ENCODE results near the gene STING1. TPM values are rescaled to one million over a fixed set of nuclear protein-coding genes. Genes with fewer than 3 reads are reported as not detected.

Gene STING1
- total RNA-seq, 1 donor from 2014 or later, result 0.07 TPM

GRCh38 chr5:139439013-139439903 lies 43.3 kb downstream of the STING1 start, which contains the start of gene DNAJC18:
Gene DNAJC18 (minus strand): TSS chr5:139439525. CDS start chr5:139439445, 80 bp downstream.
- Mint-ChIP-seq H3K4me1 (peaks cover 28% of the 10 kb centered on the region), H3K27me3 (ENCODE audit: insufficient read depth, low read depth) (peaks cover 9% of the 10 kb centered on the region), H3K4me3 (peak within 1 kb of the TSS; percentile 98), H3K36me3 (peaks cover 6% of the 10 kb centered on the region), H3K27ac (peak within 1 kb of the TSS; percentile 98), H3K9me3 (no peaks in the 10 kb centered on the region)
- no peaks in the 10 kb centered on the region for H3K27me3 ChIP-seq
- H3K9me3 ChIP-seq (ENCODE audit: low read depth), result no peaks in the 10 kb centered on the region
- H3K4me1 ChIP-seq, result peaks cover 11% of the 10 kb centered on the region
- peaks cover 9% of the 10 kb centered on the region for H3F3A ChIP-seq (ENCODE audit: low read depth)
- peak within 1 kb of the TSS; percentile 56 for H3K9ac ChIP-seq
- peaks cover 4% of the 10 kb centered on the region for H3K36me3 ChIP-seq
- H3K4me2 ChIP-seq, result peak within 1 kb of the TSS; percentile 88
- H4K20me1 ChIP-seq (ENCODE audit: low read depth), result peaks cover 6% of the 10 kb centered on the region
- H3K27ac ChIP-seq, result peak within 1 kb of the TSS; percentile 77
- TF ChIP-seq EZH2 (IDR thresholded peaks at IDR 0.05) (no peak), EZH2phosphoT487 (IDR thresholded peaks at IDR 0.05) (no peak)
- TF ChIP-seq, protein P1, sequence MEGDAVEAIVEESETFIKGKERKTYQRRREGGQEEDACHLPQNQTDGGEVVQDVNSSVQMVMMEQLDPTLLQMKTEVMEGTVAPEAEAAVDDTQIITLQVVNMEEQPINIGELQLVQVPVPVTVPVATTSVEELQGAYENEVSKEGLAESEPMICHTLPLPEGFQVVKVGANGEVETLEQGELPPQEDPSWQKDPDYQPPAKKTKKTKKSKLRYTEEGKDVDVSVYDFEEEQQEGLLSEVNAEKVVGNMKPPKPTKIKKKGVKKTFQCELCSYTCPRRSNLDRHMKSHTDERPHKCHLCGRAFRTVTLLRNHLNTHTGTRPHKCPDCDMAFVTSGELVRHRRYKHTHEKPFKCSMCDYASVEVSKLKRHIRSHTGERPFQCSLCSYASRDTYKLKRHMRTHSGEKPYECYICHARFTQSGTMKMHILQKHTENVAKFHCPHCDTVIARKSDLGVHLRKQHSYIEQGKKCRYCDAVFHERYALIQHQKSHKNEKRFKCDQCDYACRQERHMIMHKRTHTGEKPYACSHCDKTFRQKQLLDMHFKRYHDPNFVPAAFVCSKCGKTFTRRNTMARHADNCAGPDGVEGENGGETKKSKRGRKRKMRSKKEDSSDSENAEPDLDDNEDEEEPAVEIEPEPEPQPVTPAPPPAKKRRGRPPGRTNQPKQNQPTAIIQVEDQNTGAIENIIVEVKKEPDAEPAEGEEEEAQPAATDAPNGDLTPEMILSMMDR (IDR thresholded peaks at IDR 0.05), result no peak
- peak within 1 kb of the TSS; percentile 70 for H3K4me3 ChIP-seq
- H2AFZ ChIP-seq (replicated peaks), result peak within 1 kb of the TSS; percentile 95
- DNase-seq (ENCODE audit: low spot score), result peak; percentile 97
- peaks cover 6% of the 10 kb centered on the region for H3K79me2 ChIP-seq (ENCODE audit: low read depth)

- Mint-ChIP-seq H3K4me1 (peaks cover 26% of the 10 kb centered on the region), H3K36me3 (peaks cover 6% of the 10 kb centered on the region), H3K27ac (no peak overlapping the region), H3K9me3 (no peaks in the 10 kb centered on the region), H3K4me3 (peak overlapping the region; percentile 98), H3K27me3 (ENCODE audit: insufficient read depth, low read depth) (peaks cover 9% of the 10 kb centered on the region)
- no peaks in the 10 kb centered on the region for H3K9me3 ChIP-seq (ENCODE audit: low read depth)
- no peaks in the 10 kb centered on the region for H3K27me3 ChIP-seq
- peak overlapping the region; percentile 70 for H3K4me3 ChIP-seq
- H2AFZ ChIP-seq (replicated peaks), result no peak overlapping the region
- no peak overlapping the region for H3K27ac ChIP-seq
- TF ChIP-seq, protein P1 (IDR thresholded peaks at IDR 0.05), result no peak
- peaks cover 6% of the 10 kb centered on the region for H4K20me1 ChIP-seq (ENCODE audit: low read depth)
- peaks cover 4% of the 10 kb centered on the region for H3K36me3 ChIP-seq
- peak overlapping the region; percentile 88 for H3K4me2 ChIP-seq
- peak; percentile 8 for DNase-seq (ENCODE audit: low spot score)
- peaks cover 11% of the 10 kb centered on the region for H3K4me1 ChIP-seq
- H3K79me2 ChIP-seq (ENCODE audit: low read depth), result peaks cover 6% of the 10 kb centered on the region
- no peak overlapping the region for H3K9ac ChIP-seq
- H3F3A ChIP-seq (ENCODE audit: low read depth), result peaks cover 9% of the 10 kb centered on the region
Measured at GRCh38 chr5:139438707-139439012, 43.9 kb downstream of the STING1 start.

GRCh38 chr5:139435676-139436075 lies 46.9 kb downstream of the STING1 start:
- no peak overlapping the region for H3K4me2 ChIP-seq
- H3K27ac Mint-ChIP-seq, result no peak overlapping the region

More at GRCh38 chr5:139435676-139436075, 46.9 kb downstream of the STING1 start:
- Mint-ChIP-seq H3K4me3 (no peak overlapping the region), H3K4me1 (peaks cover 24% of the 10 kb centered on the region), H3K36me3 (peaks cover 7% of the 10 kb centered on the region), H3K27me3 (ENCODE audit: insufficient read depth, low read depth) (no peaks in the 10 kb centered on the region), H3K9me3 (no peaks in the 10 kb centered on the region)
- H2AFZ ChIP-seq (replicated peaks), result no peak overlapping the region
- DNase-seq (ENCODE audit: low spot score), result no peak
- peaks cover 9% of the 10 kb centered on the region for H3F3A ChIP-seq (ENCODE audit: low read depth)
- TF ChIP-seq EZH2phosphoT487 (IDR thresholded peaks at IDR 0.05) (no peak), EZH2 (IDR thresholded peaks at IDR 0.05) (no peak)
- TF ChIP-seq, protein P1 (IDR thresholded peaks at IDR 0.05), result no peak
- no peaks in the 10 kb centered on the region for H3K9me3 ChIP-seq (ENCODE audit: low read depth)
- H3K4me3 ChIP-seq, result no peak overlapping the region
- peaks cover 4% of the 10 kb centered on the region for H3K36me3 ChIP-seq
- peaks cover 6% of the 10 kb centered on the region for H3K79me2 ChIP-seq (ENCODE audit: low read depth)
- peaks cover 11% of the 10 kb centered on the region for H3K4me1 ChIP-seq
- H3K27ac ChIP-seq, result no peak overlapping the region
- H4K20me1 ChIP-seq (ENCODE audit: low read depth), result peaks cover 6% of the 10 kb centered on the region
- H3K9ac ChIP-seq, result no peak overlapping the region
- no peaks in the 10 kb centered on the region for H3K27me3 ChIP-seq
